H1 (cell line): ENCODE data around the gene BNC2. TPM values are rescaled to one million over a fixed set of nuclear protein-coding genes. Genes with fewer than 3 reads are reported as not detected.
A peak's percentile ranks its signal among the peaks of the same experiment; 100 is the strongest.

Experiments
- CTCF ChIA-PET: fragments of 300-600 bp; sonication (Branson Sonifier 250); formaldehyde crosslinking; loops from one replicate; lab custom pipeline; 2021; ENCODE audit not compliant: partially characterized antibody; lab: Charles Lee
- POLR2A ChIA-PET: fragments of 300-600 bp; sonication (Branson Sonifier 250); formaldehyde crosslinking; loops from one replicate; lab custom pipeline; 2021; ENCODE audit warnings: inconsistent platforms; ENCODE audit not compliant: partially characterized antibody; lab: Charles Lee
- DNase-seq, 2 experiments: peaks; one replicate each; pipeline versions ENCODE4 v3.0.0 to v3.0.0-alpha.2; 2010 to 2022; ENCODE audit warnings: low spot score in 2 of 2, low read depth in 1 of 2, mixed read lengths in 1 of 2
- FAIRE-seq: peaks from 2 replicates; lab custom pipeline; 2011; peaks lifted over from hg19 to GRCh38; lab: Jason Lieb, UNC
- H2AFZ ChIP-seq: 2 replicates; pipeline ENCODE4 v1.8.1; 2012; ENCODE audit warnings: low read length, inconsistent platforms
- H2AK5ac ChIP-seq: 2 replicates; pipeline ENCODE4 v1.6.1; 2013; ENCODE audit warnings: low read depth, low read length
- H2BK120ac ChIP-seq: replicated peaks from 2 replicates; pipeline ENCODE3; 2013; ENCODE audit warnings: low read depth, low read length, inconsistent platforms
- H2BK12ac ChIP-seq: 2 replicates; pipeline ENCODE4 v1.6.1; 2013; ENCODE audit warnings: low read depth, low read length
- H2BK15ac ChIP-seq: 2 replicates; pipeline ENCODE4 v1.6.1; 2013; ENCODE audit warnings: low read length
- H2BK20ac ChIP-seq: 2 replicates; pipeline ENCODE4 v1.6.1; 2013; ENCODE audit warnings: low read length
- H2BK5ac ChIP-seq: 2 replicates; pipeline ENCODE4 v1.6.1; 2013; ENCODE audit warnings: low read depth, low read length
- H3K14ac ChIP-seq: 2 replicates; pipeline ENCODE4 v1.6.1; 2013; ENCODE audit warnings: inconsistent platforms; ENCODE audit not compliant: insufficient read length
- H3K18ac ChIP-seq: 2 replicates; pipeline ENCODE4 v1.6.1; 2013; ENCODE audit warnings: low read length; ENCODE audit errors: extremely low read depth
- H3K23ac ChIP-seq: 2 replicates; pipeline ENCODE4 v1.6.1; 2013; ENCODE audit warnings: inconsistent platforms; ENCODE audit not compliant: insufficient read length
- H3K23me2 ChIP-seq: 2 replicates; pipeline ENCODE4 v1.6.1; 2013; ENCODE audit warnings: low read depth, low read length
- H3K27ac ChIP-seq: 2 replicates; pipeline ENCODE4 v1.6.1; 2011; ENCODE audit warnings: low read depth, low read length, inconsistent platforms
- H3K27me3 ChIP-seq, 4 experiments: replicated peaks in 1 of 4; 1 replicate in 1 of 4; 2 replicates in 3 of 4; pipeline versions ENCODE4 v1.6.1 to v1.8.1; 2011 to 2013; ENCODE audit warnings: low read length in 3 of 4, mild to moderate bottlenecking in 3 of 4, inconsistent platforms in 2 of 4, mixed read lengths in 2 of 4, moderate library complexity in 1 of 4; ENCODE audit not compliant: control insufficient read depth in 3 of 4, insufficient read depth in 3 of 4; ENCODE audit errors: extremely low read depth in 1 of 4
- H3K36me3 ChIP-seq, 4 experiments: 2 replicates each; pipeline versions ENCODE4 v1.6.1 to v1.8.1; 2011 to 2013; ENCODE audit warnings: mild to moderate bottlenecking in 4 of 4, low read length in 3 of 4, moderate library complexity in 2 of 4, control low read depth in 1 of 4, inconsistent platforms in 1 of 4; ENCODE audit not compliant: insufficient read depth in 4 of 4, control insufficient read depth in 2 of 4
- H3K4ac ChIP-seq: replicated peaks from 2 replicates; pipeline ENCODE3; 2013; ENCODE audit warnings: low read length, low read depth, mixed read lengths, inconsistent platforms; ENCODE audit not compliant: insufficient read length
- H3K4me1 ChIP-seq, 4 experiments: replicated peaks in 1 of 4; 1 replicate in 1 of 4; 2 replicates in 3 of 4; pipeline versions ENCODE4 v1.6.1 to v1.8.1; 2011 to 2013; ENCODE audit warnings: low read length in 3 of 4, inconsistent platforms in 2 of 4, mixed read lengths in 1 of 4; ENCODE audit not compliant: insufficient read depth in 4 of 4, control insufficient read depth in 3 of 4
- H3K4me2 ChIP-seq, 2 experiments: 2 replicates each; pipeline versions ENCODE4 v1.6.1 to v1.8.1; 2011 to 2013; ENCODE audit warnings: low read depth in 2 of 2, low read length in 2 of 2, control low read depth in 1 of 2, inconsistent platforms in 1 of 2, mild to moderate bottlenecking in 1 of 2; ENCODE audit not compliant: insufficient read depth in 1 of 2
- H3K4me3 ChIP-seq, 4 experiments: fragments of 200-600, 300-600 bp in 1 of 4; sonication (generic), shearing (Covaris generic), sonication (Bioruptor Twin) in 1 of 4; 2 replicates each; pipeline versions ENCODE4 v1.5.1 to v1.8.1; 2011 to 2016; ENCODE audit warnings: low read length in 4 of 4, low read depth in 3 of 4, control low read depth in 2 of 4, inconsistent platforms in 2 of 4, mild to moderate bottlenecking in 2 of 4, mixed read lengths in 1 of 4, moderate library complexity in 1 of 4; ENCODE audit not compliant: insufficient read depth in 2 of 4; ENCODE audit errors: extremely low read depth in 1 of 4
- H3K56ac ChIP-seq: replicated peaks from 2 replicates; pipeline ENCODE3; 2013; ENCODE audit warnings: low read depth, mild to moderate bottlenecking, mixed read lengths, low read length, inconsistent platforms; ENCODE audit not compliant: insufficient read length
- H3K79me1 ChIP-seq: 2 replicates; pipeline ENCODE4 v1.6.1; 2013; ENCODE audit warnings: low read depth, low read length, control low read depth
- H3K79me2 ChIP-seq, 2 experiments: 2 replicates each; pipeline versions ENCODE4 v1.6.1 to v1.8.1; 2012 to 2013; ENCODE audit warnings: low read length in 2 of 2, mild to moderate bottlenecking in 2 of 2, inconsistent platforms in 1 of 2; ENCODE audit not compliant: insufficient read depth in 2 of 2, control insufficient read depth in 1 of 2
- H3K9ac ChIP-seq, 4 experiments: replicated peaks in 1 of 4; 1 replicate in 1 of 4; 2 replicates in 3 of 4; pipeline versions ENCODE4 v1.6.1 to v1.8.1; 2011 to 2013; ENCODE audit warnings: low read depth in 3 of 4, low read length in 3 of 4, control low read depth in 2 of 4, mild to moderate bottlenecking in 2 of 4, moderate library complexity in 2 of 4, inconsistent platforms in 1 of 4; ENCODE audit errors: extremely low read depth in 1 of 4
- H3K9me3 ChIP-seq, 2 experiments: 2 replicates each; pipeline versions ENCODE4 v1.6.1 to v1.8.1; 2012 to 2013; ENCODE audit warnings: mild to moderate bottlenecking in 2 of 2, moderate library complexity in 2 of 2, control low read depth in 1 of 2, inconsistent platforms in 1 of 2, low read depth in 1 of 2, low read length in 1 of 2, mixed read lengths in 1 of 2; ENCODE audit not compliant: insufficient read depth in 2 of 2
- H4K20me1 ChIP-seq, 2 experiments: replicated peaks in 1 of 2; 2 replicates each; pipeline versions ENCODE3 to v1.8.1; 2011 to 2013; ENCODE audit warnings: inconsistent platforms in 2 of 2, low read length in 2 of 2, mild to moderate bottlenecking in 1 of 2; ENCODE audit not compliant: insufficient read depth in 2 of 2, control insufficient read depth in 1 of 2
- H4K5ac ChIP-seq: 2 replicates; pipeline ENCODE4 v1.6.1; 2013; ENCODE audit warnings: low read length, low read depth, mixed read lengths, inconsistent platforms; ENCODE audit not compliant: insufficient read length
- H4K8ac ChIP-seq: 2 replicates; pipeline ENCODE4 v1.8.0; 2013; ENCODE audit warnings: mild to moderate bottlenecking, moderate library complexity, low read length, inconsistent platforms; ENCODE audit not compliant: insufficient read depth; ENCODE audit errors: extremely low read depth
- H4K91ac ChIP-seq: replicated peaks from 2 replicates; pipeline ENCODE3; 2013; ENCODE audit warnings: low read length, mixed read lengths, inconsistent platforms; ENCODE audit not compliant: insufficient read length
- CHD2 ChIP-seq: IDR thresholded peaks from 2 replicates; pipeline ENCODE4 v1.6.1; 2012; ENCODE audit warnings: low read length, improper control_type of control experiment
- PHF8 ChIP-seq: fragments of 200-600 bp; sonication (generic); conservative IDR thresholded peaks from 2 replicates; pipeline ENCODE4 v1.7.1; 2012; ENCODE audit warnings: low read depth, mild to moderate bottlenecking, inconsistent platforms, low read length, moderate library complexity
- POLR2AphosphoS5 ChIP-seq: IDR thresholded peaks from 2 replicates; pipeline ENCODE4 v1.6.1; 2011; ENCODE audit warnings: low read depth, low read length
- SIRT6 ChIP-seq: IDR thresholded peaks from one replicate; pipeline ENCODE4 v1.7.1; 2012; ENCODE audit warnings: low read length, inconsistent platforms
- WGBS, 2 experiments: shearing (Covaris generic) in 1 of 2; methylation state at CpG; one replicate each; pipeline versions ENCODE4 v1.1.6 to v1.1.7; 2013 to 2015; ENCODE audit warnings: low lambda C conversion rate in 2 of 2, mixed read lengths in 2 of 2, inconsistent platforms in 1 of 2, low coverage in 1 of 2, missing lambda C conversion rate in 1 of 2; ENCODE audit not compliant: insufficient replicate concordance in 2 of 2, insufficient coverage in 1 of 2, insufficient read length in 1 of 2; ENCODE audit errors: extremely low coverage in 1 of 2, missing lambda C conversion rate in 1 of 2; 5-methylcytosine and 5-hydroxymethylcytosine counted together
- polyA plus RNA-seq, 7 experiments: library from polyadenylated mRNA; depleted of rRNA in 3 of 7; stranded (reverse) in 5 of 7; unstranded in 2 of 7; fragments of >200 nt in 5 of 7; fragments of 200-250 nt in 2 of 7; gene quantifications; 1 replicate in 5 of 7; 2 replicates in 1 of 7; 4 replicates in 1 of 7; pipeline versions ENCODE4 v1.2.1 to v1.2.3, GENCODE V29; 2011 to 2013; ENCODE audit warnings: missing spikeins in 2 of 7, mixed read lengths in 2 of 7
- total RNA-seq: library from RNA; stranded (reverse); fragmentation: NEBNext Ultra II Directional; extraction: Animal tissue kit (Norgen Biotek cat#: 25700); gene quantifications from 2 replicates; pipeline ENCODE4 v1.2.1, GENCODE V29; 2021

BNC2 gene
- total and polyA plus RNA-seq, 2 of the 8 experiments (the other 6 are each of a cell fraction or from before 2014, with no cell fraction given): 16.0 to 26.8 TPM

- H2AK5ac ChIP-seq: no peak overlapping the region
- no peak overlapping the region for H3K14ac ChIP-seq
- no peaks in the 10 kb centered on the region for H3K27me3 ChIP-seq
- H2BK12ac ChIP-seq: no peak overlapping the region; the same call in 1 of the 2 replicates
- H3K4me2 ChIP-seq: no peak overlapping the region
- no peak overlapping the region for H3K56ac ChIP-seq
- peaks cover 0 to 25% of the 10 kb centered on the region in 2 experiments; a peak in 2 of 4 replicates for H3K79me2 ChIP-seq
- H3K79me1 ChIP-seq: no peaks in the 10 kb centered on the region
- H4K91ac ChIP-seq: peak overlapping the region; percentile 35
- CTCF ChIA-PET: interaction anchor here (1.0 kb wide), 1 partner anchor 9 kb away, joined by 3 read pairs; no protein-coding TSS in a partner anchor
- no peak overlapping the region for H3K4me3 ChIP-seq
- POLR2A ChIA-PET: interaction anchor here (1.2 kb wide), 2 partner anchors 12 to 15 kb away, joined by 3 to 4 read pairs; no protein-coding TSS in a partner anchor
- no peaks in the 10 kb centered on the region for H3K23me2 ChIP-seq
- peaks cover 3 to 51% (median 23%) of the 10 kb centered on the region in 4 experiments for H3K4me1 ChIP-seq
- no peak overlapping the region for H2BK5ac ChIP-seq
- H3K9me3 ChIP-seq: no peaks in the 10 kb centered on the region
- H4K20me1 ChIP-seq: no peaks in the 10 kb centered on the region
- H2BK15ac ChIP-seq: no peak overlapping the region
- TF ChIP-seq POLR2AphosphoS5 (no peak), SIRT6 (no peak), PHF8 (no peak), CHD2 (no peak)
- no peak overlapping the region for H4K8ac ChIP-seq
- H3K18ac ChIP-seq: no peak overlapping the region
- no peak overlapping the region for H3K4ac ChIP-seq
- peak overlapping the region; percentile 54; the same call in 1 of the 2 replicates for H3K27ac ChIP-seq
- peaks cover 0 to 2% (median 0%) of the 10 kb centered on the region in 4 experiments; a peak in 1 of 8 replicates for H3K36me3 ChIP-seq
- FAIRE-seq (no peak), DNase-seq (no peak)
- H3K9ac ChIP-seq: no peak overlapping the region
- peak overlapping the region; percentile 88 for H2BK120ac ChIP-seq
- no peak overlapping the region for H2BK20ac ChIP-seq
- peak overlapping the region; percentile 19 for H4K5ac ChIP-seq
- H2AFZ ChIP-seq: no peak overlapping the region
- 47% methylated on average over 2 of the region's 2 CpGs; no CpG with 5 or more reads in 1 of the 2 experiments for WGBS, 2 experiments
- H3K23ac ChIP-seq: no peak overlapping the region
Measured at GRCh38 chr9:16715404-16715803, 155.1 kb downstream of the BNC2 start.
